Measurements from ENCODE around the gene QRICH1. TPM values are rescaled to one million over a fixed set of nuclear protein-coding genes. Genes with fewer than 3 reads are reported as not detected.

The QRICH1 gene
- total and polyA plus RNA-seq, 2 of the 13 experiments (the other 11 are each of a cell fraction or from before 2014, with no cell fraction given), result 52.6 to 102 TPM

DNA sequence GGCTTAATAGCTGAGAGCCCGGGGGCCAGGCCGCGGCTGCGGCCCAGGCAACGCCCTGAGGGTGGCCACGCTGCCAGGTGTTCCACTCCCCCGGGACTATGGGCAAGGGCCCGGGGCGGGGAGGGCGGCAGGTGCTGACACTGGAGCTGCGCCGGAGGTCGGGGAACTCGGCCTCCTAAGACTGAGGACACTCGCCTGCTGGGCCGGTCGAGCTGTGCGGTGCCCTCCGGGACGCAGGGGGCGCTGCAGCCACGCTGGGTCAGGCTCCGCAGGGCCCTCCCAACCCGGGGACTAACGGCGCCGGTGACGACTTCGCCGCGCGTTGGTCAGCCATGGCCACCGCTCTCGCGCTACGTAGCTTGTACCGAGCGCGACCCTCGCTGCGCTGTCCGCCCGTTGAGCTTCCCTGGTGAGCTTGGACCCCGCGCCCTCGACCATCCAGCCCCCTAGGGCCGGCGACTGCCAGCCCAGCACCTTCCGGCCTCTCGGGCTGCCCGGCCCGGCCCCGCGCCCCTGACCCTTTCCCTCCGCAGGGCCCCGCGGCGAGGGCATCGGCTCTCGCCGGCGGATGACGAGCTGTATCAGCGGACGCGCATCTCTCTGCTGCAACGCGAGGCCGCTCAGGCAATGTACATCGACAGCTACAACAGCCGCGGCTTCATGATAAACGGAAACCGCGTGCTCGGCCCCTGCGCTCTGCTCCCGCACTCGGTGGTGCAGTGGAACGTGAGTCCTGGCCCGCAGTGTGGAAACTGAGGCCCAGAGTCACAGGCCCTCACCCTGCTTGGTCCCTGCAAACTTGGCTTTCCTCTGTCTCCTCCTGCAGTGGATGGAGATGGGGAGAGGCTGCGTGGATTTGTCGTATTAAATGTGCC, 71.8 kb downstream of the QRICH1 start, which contains the start of gene NDUFAF3 (continued):
- TF ChIP-seq, protein P1, sequence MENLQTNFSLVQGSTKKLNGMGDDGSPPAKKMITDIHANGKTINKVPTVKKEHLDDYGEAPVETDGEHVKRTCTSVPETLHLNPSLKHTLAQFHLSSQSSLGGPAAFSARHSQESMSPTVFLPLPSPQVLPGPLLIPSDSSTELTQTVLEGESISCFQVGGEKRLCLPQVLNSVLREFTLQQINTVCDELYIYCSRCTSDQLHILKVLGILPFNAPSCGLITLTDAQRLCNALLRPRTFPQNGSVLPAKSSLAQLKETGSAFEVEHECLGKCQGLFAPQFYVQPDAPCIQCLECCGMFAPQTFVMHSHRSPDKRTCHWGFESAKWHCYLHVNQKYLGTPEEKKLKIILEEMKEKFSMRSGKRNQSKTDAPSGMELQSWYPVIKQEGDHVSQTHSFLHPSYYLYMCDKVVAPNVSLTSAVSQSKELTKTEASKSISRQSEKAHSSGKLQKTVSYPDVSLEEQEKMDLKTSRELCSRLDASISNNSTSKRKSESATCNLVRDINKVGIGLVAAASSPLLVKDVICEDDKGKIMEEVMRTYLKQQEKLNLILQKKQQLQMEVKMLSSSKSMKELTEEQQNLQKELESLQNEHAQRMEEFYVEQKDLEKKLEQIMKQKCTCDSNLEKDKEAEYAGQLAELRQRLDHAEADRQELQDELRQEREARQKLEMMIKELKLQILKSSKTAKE (CRISPR knock-in tag; IDR thresholded peaks at IDR 0.05; ENCODE audit: borderline replicate concordance), result no peak
- no peak; the same call in 1 of the 2 replicates for TF ChIP-seq ZMAT3 (CRISPR knock-in tag; conservative IDR thresholded peaks at IDR 0.05)
- TF ChIP-seq, protein P2, sequence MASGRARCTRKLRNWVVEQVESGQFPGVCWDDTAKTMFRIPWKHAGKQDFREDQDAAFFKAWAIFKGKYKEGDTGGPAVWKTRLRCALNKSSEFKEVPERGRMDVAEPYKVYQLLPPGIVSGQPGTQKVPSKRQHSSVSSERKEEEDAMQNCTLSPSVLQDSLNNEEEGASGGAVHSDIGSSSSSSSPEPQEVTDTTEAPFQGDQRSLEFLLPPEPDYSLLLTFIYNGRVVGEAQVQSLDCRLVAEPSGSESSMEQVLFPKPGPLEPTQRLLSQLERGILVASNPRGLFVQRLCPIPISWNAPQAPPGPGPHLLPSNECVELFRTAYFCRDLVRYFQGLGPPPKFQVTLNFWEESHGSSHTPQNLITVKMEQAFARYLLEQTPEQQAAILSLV (CRISPR knock-in tag; IDR thresholded peaks at IDR 0.05; ENCODE audit: borderline replicate concordance), result no peak; the same call in 1 of the 2 replicates
- peak; percentile 89; the same call in 1 of the 2 replicates for TF ChIP-seq ZNF333 (CRISPR knock-in tag; IDR thresholded peaks at IDR 0.05; ENCODE audit: borderline replicate concordance)
- TF ChIP-seq TCF12 (IDR thresholded peaks at IDR 0.05), result no peak
- TF ChIP-seq TCF12 (CRISPR knock-in tag; IDR thresholded peaks at IDR 0.05), result peak; percentile 52; the same call in 1 of the 2 replicates
- TF ChIP-seq EP300 (IDR thresholded peaks at IDR 0.05; ENCODE audit: low read depth in 2 of 2, low read length in 2 of 2), result peak in 1 of 2 experiments; percentile 8; a peak in 1 of 4 replicates
- TF ChIP-seq EP300 (CRISPR knock-in tag; IDR thresholded peaks at IDR 0.05; ENCODE audit: borderline replicate concordance), result peak; percentile 41; the same call in 1 of the 2 replicates
- peak; percentile 57; the same call in 1 of the 2 replicates for TF ChIP-seq MTA1 (CRISPR knock-in tag; IDR thresholded peaks at IDR 0.05; ENCODE audit: borderline replicate concordance)
- TF ChIP-seq MAZ (IDR thresholded peaks at IDR 0.05; ENCODE audit: borderline replicate concordance, low read depth, low read length), result peak; percentile 67
- peak; percentile 45; the same call in 1 of the 2 replicates for TF ChIP-seq MAZ (CRISPR knock-in tag; IDR thresholded peaks at IDR 0.05; ENCODE audit: low read depth)
- TF ChIP-seq, protein P3, sequence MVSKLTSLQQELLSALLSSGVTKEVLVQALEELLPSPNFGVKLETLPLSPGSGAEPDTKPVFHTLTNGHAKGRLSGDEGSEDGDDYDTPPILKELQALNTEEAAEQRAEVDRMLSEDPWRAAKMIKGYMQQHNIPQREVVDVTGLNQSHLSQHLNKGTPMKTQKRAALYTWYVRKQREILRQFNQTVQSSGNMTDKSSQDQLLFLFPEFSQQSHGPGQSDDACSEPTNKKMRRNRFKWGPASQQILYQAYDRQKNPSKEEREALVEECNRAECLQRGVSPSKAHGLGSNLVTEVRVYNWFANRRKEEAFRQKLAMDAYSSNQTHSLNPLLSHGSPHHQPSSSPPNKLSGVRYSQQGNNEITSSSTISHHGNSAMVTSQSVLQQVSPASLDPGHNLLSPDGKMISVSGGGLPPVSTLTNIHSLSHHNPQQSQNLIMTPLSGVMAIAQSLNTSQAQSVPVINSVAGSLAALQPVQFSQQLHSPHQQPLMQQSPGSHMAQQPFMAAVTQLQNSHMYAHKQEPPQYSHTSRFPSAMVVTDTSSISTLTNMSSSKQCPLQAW (CRISPR knock-in tag; IDR thresholded peaks at IDR 0.05), result peak; percentile 77
- peak; percentile 49 for TF ChIP-seq BORCS8-MEF2B (CRISPR knock-in tag; IDR thresholded peaks at IDR 0.05)
- TF ChIP-seq SALL1 (CRISPR knock-in tag; IDR thresholded peaks at IDR 0.05), result peak; percentile 67
- TF ChIP-seq SMYD3 (CRISPR knock-in tag; IDR thresholded peaks at IDR 0.05), result no peak
- peak; percentile 77 for TF ChIP-seq ZNF331 (CRISPR knock-in tag; IDR thresholded peaks at IDR 0.05)
- no peak; the same call in 1 of the 2 replicates for TF ChIP-seq CREM (IDR thresholded peaks at IDR 0.05)
- TF ChIP-seq CREM (CRISPR knock-in tag; IDR thresholded peaks at IDR 0.05), result no peak

Measured in HepG2 (cell line).